ENCODE data around the gene ZNF462.
"Not testable (repeated sequence)": the region's sequence is repeated elsewhere in the genome, so short reads cannot be mapped to it uniquely, and the experiment has no call there.

Gene ZNF462

DNA sequence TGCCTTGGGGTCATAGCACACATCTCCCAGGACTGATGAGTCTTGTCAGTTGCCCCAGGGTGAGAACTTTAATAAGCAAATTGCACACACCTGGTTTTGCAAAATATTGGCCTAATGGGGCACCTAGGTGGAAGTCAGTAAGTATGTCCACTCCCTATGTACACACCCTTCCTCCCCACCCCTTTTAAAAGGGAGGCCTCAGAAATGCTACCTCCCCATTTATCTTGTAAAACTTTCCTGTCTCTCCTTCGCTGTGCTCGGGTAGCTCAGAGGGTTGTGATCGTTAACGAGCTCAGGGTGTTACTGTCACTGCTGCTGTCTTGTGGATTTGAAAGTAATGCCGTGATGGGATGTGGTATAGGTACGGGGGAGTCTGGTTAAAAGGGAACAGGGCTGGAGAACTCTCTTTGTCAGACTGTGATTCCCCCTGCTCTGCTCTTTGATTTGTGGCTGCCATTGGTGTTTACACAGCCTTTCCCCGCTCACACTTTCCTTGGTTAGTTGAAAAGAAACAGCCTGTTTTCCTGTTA lies 26.2 kb downstream of the ZNF462 start:
- no peak for DNase-seq (ENCODE audit: low read depth in 2 of 2)

DNA sequence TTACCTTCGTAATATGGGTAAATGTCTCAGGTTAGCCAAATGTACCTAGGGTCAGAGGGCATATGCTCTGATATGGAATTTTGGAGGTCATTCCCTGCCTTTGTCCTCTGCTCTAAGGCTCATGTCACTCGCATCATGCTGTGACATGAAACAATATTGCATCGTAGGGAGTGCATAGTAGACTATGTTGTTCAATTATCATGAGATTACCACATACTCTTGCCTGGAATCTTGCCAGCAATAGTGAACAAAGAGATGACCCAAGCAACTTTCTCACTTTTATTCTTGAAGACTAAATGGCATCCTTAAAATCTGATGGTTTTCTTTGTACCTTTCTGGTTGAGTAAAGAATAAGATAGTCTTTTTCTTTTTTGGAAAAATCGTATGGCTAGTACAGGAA lies 27.6 kb downstream of the ZNF462 start:
- DNase-seq (ENCODE audit: low read depth in 2 of 2) = no peak

DNA sequence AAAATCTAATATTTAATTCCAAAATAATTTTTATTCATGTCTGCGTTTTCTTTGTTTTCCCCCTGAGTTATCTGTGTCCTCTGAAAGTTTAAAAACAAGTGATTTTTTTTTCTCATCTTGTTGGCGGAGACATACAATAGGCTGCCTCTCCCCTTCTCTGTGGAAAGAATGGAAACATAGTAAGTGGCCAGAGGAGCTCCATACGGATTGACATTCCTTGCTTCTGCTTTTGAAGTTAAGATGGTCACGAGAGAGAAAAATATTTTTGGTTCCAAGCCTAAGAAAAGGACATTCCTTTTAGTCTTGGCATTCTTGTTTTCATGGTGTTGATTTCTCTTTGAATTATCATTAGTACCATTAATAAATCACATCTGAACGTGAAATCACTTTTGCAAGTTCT lies 28.3 kb downstream of the ZNF462 start:
- no peak for DNase-seq (ENCODE audit: low read depth in 2 of 2)

DNA sequence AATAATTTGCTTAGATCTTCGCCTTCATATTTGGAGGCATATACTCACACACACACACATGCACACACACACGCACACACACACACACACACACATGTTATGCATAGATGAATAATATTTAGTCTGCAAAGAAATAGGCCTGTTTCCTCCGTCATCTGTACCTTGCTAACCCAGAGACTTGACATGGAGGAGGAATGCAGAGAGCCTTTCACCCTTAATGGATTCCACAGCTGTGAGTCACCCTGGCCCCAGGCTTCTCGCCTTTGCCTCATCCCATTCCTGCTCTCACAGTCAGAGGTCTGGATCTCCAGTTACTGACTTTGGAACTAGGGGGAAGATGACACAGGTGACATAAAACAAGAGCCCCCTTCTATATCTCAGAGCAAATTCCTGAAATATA lies 29.7 kb downstream of the ZNF462 start:
- no peak for DNase-seq (ENCODE audit: low read depth in 2 of 2)

DNA sequence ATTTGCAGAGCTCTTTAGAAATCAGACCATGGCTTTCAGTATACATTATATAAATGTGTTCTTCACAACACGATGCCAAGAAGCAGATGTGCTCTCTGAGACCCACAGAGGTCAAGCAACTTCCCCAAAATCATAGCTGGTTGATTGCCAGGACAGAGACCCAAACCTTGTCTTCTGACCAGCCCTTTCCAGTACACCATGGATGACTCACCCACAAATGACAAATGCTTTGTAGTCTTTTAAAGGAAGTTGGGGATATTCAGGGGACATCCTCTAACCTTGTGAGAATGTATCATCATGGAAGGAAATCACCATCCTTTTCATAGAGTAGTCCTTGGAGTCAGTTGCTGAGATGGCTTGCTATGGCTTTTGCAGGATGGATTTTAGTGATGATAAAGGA lies 30.1 kb downstream of the ZNF462 start:
- no peak for DNase-seq (ENCODE audit: low read depth in 2 of 2)

DNA sequence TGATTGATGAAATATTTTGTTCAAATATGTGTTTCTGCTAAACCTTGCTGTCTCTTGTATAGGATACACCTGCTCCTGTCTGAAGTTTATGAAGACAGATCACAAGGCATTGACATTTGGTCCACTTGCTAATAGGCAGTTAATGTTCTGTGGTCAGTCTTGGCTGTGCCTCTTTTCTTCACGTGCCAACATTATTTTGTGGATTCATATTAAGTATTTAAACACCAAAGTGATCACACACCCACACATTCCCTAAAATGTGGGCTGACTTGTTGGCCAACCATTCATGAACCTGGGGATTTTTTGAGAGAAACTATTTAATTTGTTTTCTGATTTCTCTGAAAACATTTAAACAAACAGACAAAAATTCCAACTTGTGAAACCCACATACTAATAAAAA lies 33.7 kb downstream of the ZNF462 start:
- no peak for DNase-seq (ENCODE audit: low read depth in 2 of 2)

DNA sequence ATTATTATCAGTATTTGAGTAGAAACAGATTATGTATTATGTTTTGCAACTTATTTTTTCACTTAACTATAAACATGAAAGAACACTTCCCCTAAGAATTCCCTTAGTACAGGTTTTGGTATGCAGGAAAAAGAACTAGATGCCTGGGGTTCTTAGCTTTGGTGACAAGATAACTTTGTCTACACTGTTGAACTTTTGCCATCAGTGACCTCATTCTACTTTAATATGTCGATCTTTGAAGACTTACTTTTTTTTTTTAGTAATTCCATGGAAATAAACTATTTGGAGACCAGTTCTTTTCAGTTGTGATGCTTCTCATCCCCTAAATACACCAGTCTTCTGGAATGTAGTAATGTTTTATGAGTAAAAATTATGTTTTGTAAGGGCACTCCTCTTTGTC lies 34.3 kb downstream of the ZNF462 start:
- DNase-seq (ENCODE audit: low read depth in 2 of 2) = no peak

DNA sequence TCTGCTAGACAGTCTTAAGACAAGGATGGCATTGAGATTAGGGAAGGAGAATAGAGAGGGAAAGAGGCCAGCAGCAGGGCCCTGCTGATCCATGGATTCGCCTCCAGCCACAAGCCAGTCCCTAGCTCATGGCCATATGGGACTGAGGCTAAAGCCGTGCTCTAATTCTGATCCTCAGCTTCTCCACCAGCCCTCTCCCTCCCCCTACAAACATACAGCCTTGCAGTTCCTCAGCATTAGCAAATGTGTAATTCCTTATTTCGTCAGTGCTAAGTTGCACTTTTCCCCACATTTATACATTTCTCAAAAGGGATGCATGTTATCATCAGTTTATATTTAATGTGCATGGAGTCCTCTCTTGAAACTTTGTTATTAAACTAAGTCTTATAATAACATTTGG lies 34.8 kb downstream of the ZNF462 start:
- no peak for DNase-seq (ENCODE audit: low read depth in 2 of 2)

DNA sequence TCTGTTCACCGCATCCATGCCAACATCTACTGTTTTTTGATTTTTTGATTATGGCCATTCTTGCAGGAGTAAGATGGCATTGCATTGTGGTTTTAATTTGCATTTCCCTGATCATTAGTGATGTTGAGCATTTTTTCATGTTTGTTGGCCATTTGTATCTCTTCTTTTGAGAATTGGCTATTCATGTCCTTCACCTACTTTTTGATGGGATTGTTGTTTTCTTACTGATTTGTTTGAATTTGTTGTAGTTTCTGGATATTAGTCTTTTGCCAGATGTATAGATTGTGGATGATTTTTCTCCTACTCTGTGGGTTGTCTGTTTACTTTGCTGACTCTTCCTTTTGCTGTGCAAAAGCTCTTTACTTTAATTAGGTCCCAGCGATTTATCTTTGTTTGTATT lies 37.6 kb downstream of the ZNF462 start:
- not testable (repeated sequence) for DNase-seq (ENCODE audit: low read depth in 2 of 2)

DNA sequence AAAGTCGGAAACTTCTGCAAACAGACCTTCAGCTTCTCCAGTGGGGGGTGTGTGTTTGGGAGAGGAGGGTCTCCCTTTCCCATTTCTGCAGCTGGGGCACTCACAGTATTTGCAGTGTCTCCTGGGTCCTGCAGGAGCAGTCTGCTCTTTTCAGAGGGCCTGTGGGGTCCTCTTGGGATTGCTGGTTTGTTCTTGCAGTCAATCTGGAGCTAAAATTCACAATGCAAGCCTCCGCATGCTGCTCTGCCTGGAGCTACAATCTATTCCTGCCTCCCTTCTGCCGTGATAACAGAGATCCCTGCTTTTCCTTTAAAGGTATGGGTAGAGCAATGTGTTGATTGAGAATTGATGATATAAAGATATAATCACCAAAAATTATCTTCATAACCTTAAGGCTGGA lies 43.2 kb downstream of the ZNF462 start:
- DNase-seq (ENCODE audit: low read depth in 2 of 2) = no peak

DNA sequence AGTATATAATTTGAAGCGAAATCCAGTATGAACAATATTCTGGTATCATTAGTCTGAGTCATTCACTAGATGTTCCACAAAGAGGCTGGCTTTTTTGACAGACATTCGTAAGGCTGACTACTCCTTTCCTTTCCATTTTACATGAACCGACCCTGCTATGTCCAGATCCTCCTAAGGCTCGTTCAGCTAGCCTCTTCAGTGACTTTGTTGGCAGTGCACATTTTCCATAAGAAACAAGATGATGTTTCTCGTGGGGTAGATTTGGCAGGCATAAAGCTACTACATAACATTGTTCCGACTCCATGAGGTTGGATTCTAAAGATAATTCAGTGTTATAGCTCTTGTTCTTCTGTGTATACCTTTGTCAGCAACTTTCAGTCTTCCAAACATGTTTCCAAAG lies 49.0 kb downstream of the ZNF462 start:
- DNase-seq (ENCODE audit: low read depth in 2 of 2) = no peak

DNA sequence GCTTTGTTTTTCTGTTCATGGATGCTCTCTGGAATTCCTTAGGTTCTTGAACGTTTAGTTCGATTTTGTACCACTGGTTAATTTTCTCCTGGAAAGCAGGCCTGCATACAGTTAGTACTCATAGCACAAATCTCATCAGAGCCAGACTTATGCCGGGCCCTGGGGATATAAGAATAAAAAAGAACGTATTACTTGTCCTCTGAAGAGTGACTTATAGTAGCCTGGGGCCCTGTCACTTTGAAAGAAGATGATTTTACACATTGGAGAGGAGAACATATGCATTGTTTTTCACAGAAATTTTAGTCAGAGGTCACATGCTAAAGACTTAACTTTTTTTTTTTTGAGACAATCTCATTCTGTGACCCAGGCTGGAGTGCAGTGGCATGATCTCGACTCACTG lies 50.3 kb downstream of the ZNF462 start:
- no peak for DNase-seq (ENCODE audit: low read depth in 2 of 2)

DNA sequence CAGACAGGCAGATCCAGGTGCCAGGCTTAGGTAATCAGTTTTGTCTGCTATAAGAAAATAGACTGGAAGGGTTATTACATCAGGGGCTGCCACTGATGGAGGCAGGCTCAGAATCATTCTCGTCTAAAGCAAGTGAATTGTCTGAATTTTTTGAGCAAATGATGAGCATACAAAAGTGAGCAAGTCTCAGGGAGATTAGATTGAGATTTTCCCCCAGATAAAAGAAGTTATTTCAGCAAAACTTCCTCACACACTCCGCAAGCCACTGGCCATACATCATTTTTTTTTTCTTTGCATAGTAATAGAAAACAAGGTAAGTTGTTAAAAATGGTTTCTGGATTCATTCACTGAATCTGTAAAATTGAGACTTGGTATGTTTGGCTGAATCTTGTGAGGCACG lies 52.9 kb downstream of the ZNF462 start:
- no peak for DNase-seq (ENCODE audit: low read depth in 2 of 2)

DNA sequence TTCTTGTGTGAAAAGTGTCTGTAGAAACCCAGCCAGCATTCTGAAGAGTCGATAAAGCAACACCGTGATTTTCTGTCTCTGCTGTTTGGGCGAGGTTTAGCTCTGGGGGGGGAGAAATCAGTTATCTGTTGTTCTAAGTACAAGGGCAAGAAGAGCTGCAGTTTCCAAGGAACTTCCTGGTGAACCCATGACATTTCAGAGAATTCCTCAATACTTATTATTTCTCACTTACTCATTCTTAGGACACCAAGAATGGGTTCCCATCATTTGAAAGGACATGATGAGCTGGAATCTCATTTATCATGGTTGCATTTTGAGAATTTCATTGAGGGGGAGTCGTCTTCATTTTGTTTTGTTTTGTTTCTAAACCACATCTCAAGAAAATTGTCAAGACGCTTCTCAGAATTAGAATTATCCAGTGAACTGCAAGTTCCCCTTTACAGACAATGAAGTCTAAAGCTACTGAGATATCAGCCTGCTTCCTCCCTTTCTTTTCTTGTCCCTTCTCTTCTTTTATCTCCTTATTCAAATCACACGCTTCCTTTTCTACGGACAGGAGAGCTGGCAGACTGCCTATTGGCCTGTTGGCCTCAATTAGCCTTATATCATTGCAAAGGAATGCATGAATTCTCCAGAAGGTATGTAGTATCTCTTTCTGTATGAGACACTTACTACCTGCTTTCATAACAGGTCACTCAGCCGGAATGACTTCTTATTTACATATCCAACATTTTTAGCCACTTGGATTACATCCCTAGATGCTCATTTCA lies 53.7 kb downstream of the ZNF462 start:
- DNase-seq (ENCODE audit: low read depth in 2 of 2) = no peak

DNA sequence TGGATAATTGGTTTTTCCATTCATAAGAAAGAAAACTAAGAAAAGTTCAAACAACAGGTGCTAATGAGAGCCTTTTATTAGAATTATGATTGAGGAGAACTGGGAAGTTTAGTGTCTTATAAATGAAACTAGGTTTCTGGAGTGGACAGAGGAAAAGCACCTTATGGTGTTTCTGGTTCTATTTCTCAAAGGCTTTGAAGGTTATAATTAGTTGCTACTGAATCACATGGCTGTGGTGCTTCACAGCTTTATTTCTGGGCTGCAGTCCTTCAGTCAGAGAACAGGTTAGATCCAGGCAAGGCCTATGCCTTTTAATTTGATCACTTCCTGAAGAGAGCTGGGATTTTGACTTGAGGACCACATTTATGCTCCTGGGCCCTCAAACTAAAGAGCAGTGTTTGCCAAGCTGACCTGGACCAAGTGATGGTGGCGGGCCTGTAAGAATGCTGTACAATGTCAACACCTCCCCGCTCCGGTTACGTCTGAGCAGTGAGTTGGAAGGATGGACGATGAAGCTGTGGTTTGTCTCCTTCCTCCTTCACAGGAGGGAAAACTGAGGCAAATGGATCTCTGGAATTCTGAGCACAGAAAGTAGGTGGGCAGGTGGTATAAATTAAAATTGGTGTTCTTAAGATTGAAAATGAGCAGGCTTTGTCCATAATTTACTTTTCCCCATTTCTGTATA lies 56.0 kb downstream of the ZNF462 start:
- no peak for DNase-seq (ENCODE audit: low read depth in 2 of 2)

DNA sequence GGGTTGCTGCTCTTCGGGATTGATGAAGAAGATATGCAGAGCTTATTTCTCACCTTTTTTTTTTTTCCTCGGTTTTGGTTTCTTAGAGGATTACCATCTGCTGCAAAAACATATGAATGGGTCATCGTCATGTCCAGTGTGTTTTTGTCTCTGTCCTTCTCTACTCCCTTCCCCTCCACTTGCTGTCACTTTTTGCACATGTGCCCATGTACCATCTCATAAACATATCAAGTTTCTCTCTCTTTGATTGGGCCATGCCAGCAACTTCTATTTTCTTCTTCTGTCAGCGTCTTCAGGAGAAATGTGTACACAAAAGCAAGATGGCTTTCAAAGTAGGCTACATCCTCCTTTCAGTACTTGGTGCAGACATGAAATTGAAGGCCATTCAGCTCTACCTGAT lies 57.1 kb downstream of the ZNF462 start:
- no peak for DNase-seq (ENCODE audit: low read depth in 2 of 2)

DNA sequence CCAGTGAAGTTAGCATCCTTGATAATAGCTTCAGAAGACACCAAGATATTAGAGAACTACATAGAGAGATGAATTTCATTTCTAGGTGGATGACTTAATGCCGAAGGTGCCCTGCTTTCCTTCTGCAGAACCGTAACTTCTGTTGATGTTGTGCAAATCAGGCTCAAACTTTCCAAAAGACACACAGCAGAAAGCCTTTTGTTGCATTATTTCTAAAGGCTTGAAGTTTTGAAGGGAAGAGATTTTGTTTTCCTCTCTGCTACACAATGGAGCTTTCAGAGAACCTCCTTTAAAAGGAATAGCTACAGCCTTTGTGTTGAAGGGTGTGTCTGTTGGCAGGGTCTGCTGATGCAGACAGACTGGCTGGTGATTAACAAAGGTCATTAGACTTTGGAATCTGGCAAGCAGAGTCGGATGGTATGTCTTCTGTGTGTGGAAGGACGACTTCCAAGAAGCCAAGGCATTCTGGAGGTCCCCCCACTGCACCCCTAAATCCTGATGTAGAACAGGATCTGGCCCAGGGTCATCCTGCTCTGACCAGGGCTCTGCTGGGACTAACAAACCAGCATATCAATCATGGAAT lies 57.8 kb downstream of the ZNF462 start:
- DNase-seq (ENCODE audit: low read depth in 2 of 2) = no peak

DNA sequence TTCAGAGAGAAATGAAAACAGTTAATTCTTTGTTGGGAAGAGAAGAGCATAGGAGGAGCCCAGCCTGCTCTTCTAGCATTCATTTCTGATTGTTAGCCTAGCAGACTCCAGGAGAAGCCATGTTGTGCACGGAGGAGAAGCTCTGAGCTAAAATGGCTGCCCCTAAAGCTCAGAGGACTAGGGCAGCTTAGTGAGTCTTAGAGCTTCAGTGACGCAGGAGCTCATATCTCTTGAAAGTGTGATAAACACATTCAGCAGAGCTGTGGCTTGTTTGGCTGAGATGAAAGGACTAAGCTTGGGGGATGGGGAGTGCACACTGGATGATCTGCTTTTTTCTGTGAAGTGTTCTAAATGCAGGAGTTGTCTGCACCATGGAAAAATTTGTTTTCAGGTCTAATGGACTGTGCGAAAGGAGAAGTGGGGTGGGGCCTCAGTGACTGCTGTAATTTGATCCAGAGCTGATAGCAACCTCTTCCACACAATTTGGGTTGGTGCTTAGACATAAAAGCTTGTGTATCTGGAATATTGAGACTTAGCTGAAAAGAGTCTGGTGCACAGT lies 58.5 kb downstream of the ZNF462 start:
- DNase-seq (ENCODE audit: low read depth in 2 of 2) = no peak

DNA sequence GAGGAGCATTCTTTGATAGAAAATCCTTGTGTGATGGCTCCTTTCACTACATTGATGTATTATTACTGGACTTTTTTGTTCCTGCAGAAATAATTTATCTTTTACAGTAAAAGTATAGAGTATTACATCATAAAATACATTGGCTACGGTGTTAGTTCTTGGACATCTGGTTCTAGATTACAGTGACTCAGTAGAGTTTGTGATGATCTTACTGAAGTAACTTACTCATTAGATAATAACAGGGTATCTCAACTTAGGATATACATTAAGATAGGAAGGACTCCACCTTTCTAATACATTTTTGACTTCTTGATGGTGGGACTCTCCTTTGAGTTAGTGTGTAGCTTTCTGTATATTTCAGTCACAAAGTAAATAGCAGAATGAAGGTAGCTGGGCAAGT lies 59.1 kb downstream of the ZNF462 start:
- no peak for DNase-seq (ENCODE audit: low read depth in 2 of 2)

DNA sequence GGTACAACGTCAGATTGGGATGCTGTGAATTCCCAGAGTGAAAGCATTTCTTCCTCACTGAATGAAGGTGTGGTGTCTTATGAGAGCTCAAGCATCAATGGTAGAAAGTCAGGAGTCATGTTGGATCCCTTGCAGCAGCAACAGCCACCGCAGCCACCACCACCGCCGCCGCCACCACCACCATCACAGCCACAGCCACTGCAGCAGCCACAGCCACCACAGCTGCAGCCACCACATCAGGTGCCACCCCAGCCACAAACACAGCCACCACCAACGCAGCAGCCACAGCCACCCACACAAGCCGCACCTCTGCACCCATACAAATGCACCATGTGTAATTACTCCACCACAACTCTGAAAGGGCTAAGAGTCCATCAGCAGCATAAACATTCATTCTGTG lies 62.4 kb downstream of the ZNF462 start:
- DNase-seq (ENCODE audit: low read depth in 2 of 2) = no peak

DNA sequence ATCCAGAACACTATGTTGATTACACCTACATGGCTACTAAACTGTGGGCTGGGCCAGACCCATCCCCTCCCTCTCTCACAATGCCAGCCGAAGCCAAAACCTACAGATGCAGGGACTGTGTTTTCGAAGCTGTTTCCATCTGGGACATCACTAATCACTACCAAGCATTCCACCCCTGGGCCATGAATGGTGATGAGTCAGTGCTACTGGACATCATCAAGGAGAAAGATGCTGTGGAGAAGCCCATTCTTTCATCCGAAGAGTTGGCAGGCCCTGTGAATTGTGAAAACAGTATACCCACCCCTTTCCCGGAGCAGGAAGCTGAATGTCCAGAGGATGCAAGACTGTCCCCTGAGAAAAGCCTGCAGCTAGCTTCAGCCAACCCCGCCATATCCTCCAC lies 65.0 kb downstream of the ZNF462 start:
- DNase-seq (ENCODE audit: low read depth in 2 of 2) = no peak

DNA sequence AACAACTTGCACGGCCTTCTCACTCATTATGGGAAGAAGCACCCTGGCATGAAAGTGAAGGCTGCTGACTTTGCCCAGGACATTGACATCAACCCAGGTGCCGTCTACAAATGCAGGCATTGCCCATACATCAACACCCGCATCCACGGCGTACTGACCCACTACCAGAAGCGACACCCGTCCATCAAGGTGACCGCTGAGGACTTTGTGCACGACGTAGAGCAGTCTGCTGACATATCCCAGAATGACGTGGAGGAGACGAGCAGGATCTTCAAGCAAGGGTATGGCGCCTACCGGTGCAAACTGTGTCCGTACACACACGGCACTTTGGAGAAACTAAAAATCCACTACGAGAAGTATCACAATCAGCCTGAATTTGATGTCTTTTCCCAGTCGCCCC lies 65.4 kb downstream of the ZNF462 start:
- DNase-seq (ENCODE audit: low read depth in 2 of 2) = no peak

Measured in stimulated activated CD4-positive, alpha-beta T cell treated with anti-CD3 and anti-CD28 coated beads, Interleukin-1b, Interleukin-23, amount 100 ng/mL, for 4 hours (primary cell).